Measurements from ENCODE around the gene MYH13.

- TF ChIP-seq CTCF (conservative IDR thresholded peaks at IDR 0.05; ENCODE audit: low read length) (no peak), EZH2phosphoT487 (IDR thresholded peaks at IDR 0.05; ENCODE audit: borderline replicate concordance, low read depth, low read length) (no peak)
Measured at GRCh38 chr17:10369239-10369638, 3.6 kb downstream of the MYH13 start.
